ENCODE data around the gene CISD1.

Gene CISD1

DNA sequence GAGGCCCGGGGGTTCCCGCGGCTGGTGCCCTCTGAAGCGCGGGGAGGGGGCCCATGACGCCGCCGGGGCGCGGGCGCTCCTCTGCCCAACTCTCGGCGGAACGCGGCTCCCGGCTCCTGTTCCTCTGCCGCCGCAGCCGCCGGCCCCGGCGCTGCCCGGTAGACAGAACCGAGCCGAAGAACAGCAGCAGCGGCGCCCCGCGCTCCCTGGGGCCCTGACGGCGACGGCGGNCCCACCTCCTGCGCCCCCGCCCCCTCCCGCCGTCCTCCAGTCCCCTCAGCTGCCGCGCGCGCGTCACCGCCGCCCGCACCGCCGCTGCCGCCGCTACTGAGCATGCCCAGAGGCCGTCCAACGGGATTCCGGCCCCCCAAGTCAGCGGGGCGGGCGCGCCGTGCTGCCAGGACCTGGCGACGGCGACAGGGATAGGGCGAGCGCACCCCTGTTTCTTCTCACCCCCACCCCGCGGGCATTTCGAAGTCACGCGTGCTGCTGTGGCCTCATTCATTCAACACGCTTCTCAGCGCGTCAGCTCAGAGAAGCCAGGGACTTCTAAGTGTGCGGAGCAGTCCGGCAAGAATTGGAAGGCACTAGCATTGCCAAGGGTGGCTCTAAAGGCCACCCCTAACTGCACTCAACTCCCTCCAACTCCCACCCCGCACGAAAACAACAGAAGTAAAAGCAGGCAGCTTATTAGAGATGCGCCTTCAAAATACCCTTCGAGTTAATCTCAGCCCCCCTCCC, 1.1 kb upstream of the CISD1 start, which contains the start of gene IPMK:
IPMK (minus strand) TSS at position 182 of the 741 bp plus-strand sequence. CDS start 283 bp downstream, outside the sequence.
- Histone ChIP-seq H3K4me1 (peaks cover 18 to 40% (median 32%) of the 10 kb centered on the region in 10 experiments), H3K27ac (peak within 1 kb of the TSS; percentile 92 to 100 (median 96))

DNA sequence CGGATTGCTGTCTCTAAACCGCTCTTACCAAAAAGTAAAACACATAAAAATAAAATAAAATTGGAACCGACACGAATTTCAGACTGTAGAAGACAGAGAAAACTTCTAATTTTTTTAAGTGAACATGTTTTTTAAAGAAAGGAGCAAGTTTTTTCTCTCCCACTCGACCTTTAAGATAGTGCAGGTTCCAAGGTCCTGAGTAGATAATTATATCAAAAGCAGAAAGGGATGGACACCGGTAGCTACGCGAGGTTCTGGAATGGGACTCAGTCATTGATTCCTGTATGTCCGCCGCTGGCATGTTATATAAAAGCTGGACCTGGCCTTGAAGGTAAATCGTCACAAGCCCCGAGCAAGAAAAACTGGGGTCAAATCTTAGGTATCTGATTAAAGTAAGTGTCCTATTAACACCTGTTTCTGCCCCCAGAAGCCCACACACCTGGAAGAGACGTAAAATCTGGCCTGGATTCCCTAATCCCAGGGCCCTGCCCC, 462 bp upstream of the CISD1 start:
- Histone ChIP-seq H3K9me3 (replicated peaks in 1 of 11) (peaks cover 0 to 4% (median 0%) of the 10 kb centered on the region in 11 experiments; a peak in 1 of 22 replicates), H3K27me3 (no peaks in the 10 kb centered on the region), H3K27ac (peak overlapping the region; percentile 92 to 100 (median 96); a peak in 21 of 22 replicates), H3K4me1 (peaks cover 12 to 35% (median 26%) of the 10 kb centered on the region in 10 experiments), H3K9ac (peak overlapping the region; percentile 92 to 99 (median 97)), H4K20me1 (peaks cover 0 to 12% (median 0%) of the 10 kb centered on the region in 11 experiments; a peak in 8 of 22 replicates), H3K36me3 (peaks cover 0 to 26% (median 7%) of the 10 kb centered on the region in 11 experiments; a peak in 7 of 22 replicates), H3K4me2 (peak overlapping the region; percentile 87 to 96 (median 93)), H3K4me3 (peak overlapping the region; percentile 72 to 97 (median 90))
- TF ChIP-seq Cebpa-rat (IDR thresholded peaks at IDR 0.05) = no peak

More for the DNA sequence above, 1.1 kb upstream of the CISD1 start, which contains the start of gene IPMK:
- peak within 1 kb of the TSS; percentile 92 to 99 (median 97) for H3K9ac ChIP-seq
- H3K4me3 ChIP-seq = peak within 1 kb of the TSS; percentile 72 to 97 (median 90)
- no peak for TF ChIP-seq Cebpa-rat (IDR thresholded peaks at IDR 0.05)
- peaks cover 0 to 28% (median 7%) of the 10 kb centered on the region in 11 experiments; a peak in 7 of 22 replicates for H3K36me3 ChIP-seq
- H3K9me3 ChIP-seq (replicated peaks in 1 of 11) = peaks cover 0 to 4% (median 0%) of the 10 kb centered on the region in 11 experiments; a peak in 1 of 22 replicates
- no peaks in the 10 kb centered on the region for H3K27me3 ChIP-seq
- H4K20me1 ChIP-seq = peaks cover 0 to 13% (median 0%) of the 10 kb centered on the region in 11 experiments; a peak in 8 of 22 replicates
- peak within 1 kb of the TSS; percentile 87 to 96 (median 93) for H3K4me2 ChIP-seq

DNA sequence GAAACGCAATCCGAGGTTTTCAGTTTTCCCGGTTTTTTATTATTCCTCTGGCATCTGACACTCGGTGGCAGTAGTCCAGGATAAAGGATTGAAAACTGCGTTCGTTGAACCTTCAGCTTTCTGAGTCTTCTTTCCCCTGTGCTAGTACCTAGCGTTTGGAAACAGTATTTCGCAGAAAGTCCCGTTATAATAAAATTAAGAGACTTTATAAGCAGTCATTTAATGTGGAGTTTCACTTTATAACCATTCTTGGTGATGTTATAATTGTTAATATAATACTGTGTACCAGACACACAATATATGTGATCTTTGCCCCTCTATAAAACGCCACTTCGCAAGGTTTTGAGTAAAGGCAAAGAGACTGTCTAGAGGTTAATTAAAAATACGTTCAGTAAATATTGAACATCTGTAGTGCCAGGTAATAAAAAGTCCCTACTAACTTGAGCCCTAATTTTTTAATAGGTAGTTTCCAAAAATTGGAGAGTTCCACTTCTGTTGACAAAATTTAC, 874 bp downstream of the CISD1 start:
- H3K9me3 ChIP-seq (replicated peaks in 1 of 11) = peaks cover 0 to 4% (median 0%) of the 10 kb centered on the region in 11 experiments; a peak in 1 of 22 replicates
- H3K4me1 ChIP-seq = peaks cover 7 to 26% (median 20%) of the 10 kb centered on the region in 10 experiments
- H3K4me3 ChIP-seq = peak overlapping the region; percentile 72 to 97 (median 90)
- peak overlapping the region; percentile 85 to 99 (median 96) for H3K9ac ChIP-seq
- peaks cover 0 to 25% (median 5%) of the 10 kb centered on the region in 11 experiments; a peak in 7 of 22 replicates for H3K36me3 ChIP-seq
- peak overlapping the region; percentile 79 to 96 (median 93) for H3K4me2 ChIP-seq
- H4K20me1 ChIP-seq = peaks cover 0 to 17% (median 5%) of the 10 kb centered on the region in 11 experiments; a peak in 8 of 22 replicates
- TF ChIP-seq Cebpa-rat (IDR thresholded peaks at IDR 0.05) = no peak
- H3K27ac ChIP-seq = peak overlapping the region; percentile 64 to 99 (median 95); a peak in 21 of 22 replicates
- H3K27me3 ChIP-seq = no peaks in the 10 kb centered on the region

DNA sequence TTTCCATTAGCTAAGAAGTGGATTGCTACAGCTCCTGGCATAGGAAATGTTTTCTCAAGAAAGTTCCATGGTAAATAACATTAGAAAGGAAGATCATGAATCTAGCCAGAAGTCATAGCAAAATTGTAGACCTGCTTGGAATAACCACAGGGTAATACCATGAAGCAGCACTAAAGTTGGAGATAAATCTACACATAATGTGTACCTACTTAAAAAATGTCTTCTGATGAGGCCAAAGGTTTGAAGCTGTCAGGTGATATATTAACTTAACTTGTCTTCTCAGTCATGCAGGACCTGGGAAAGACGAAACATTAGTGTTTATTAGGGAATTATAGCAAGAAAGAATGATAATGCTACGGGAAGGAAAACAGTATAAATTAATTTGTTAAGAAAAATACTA, 6.3 kb downstream of the CISD1 start:
- no peak overlapping the region for H3K4me2 ChIP-seq
- peaks cover 0 to 21% (median 2%) of the 10 kb centered on the region in 11 experiments; a peak in 6 of 22 replicates for H4K20me1 ChIP-seq
- H3K27ac ChIP-seq = no peak overlapping the region
- H3K36me3 ChIP-seq = peaks cover 19 to 61% (median 38%) of the 10 kb centered on the region in 11 experiments
- no peak for TF ChIP-seq Cebpa-rat (IDR thresholded peaks at IDR 0.05)
- no peak overlapping the region for H3K9ac ChIP-seq
- peaks cover 12 to 32% (median 16%) of the 10 kb centered on the region in 10 experiments for H3K4me1 ChIP-seq
- H3K27me3 ChIP-seq = no peaks in the 10 kb centered on the region
- H3K4me3 ChIP-seq = no peak overlapping the region
- peaks cover 0 to 5% (median 0%) of the 10 kb centered on the region in 11 experiments; a peak in 1 of 22 replicates for H3K9me3 ChIP-seq (replicated peaks in 1 of 11)

DNA sequence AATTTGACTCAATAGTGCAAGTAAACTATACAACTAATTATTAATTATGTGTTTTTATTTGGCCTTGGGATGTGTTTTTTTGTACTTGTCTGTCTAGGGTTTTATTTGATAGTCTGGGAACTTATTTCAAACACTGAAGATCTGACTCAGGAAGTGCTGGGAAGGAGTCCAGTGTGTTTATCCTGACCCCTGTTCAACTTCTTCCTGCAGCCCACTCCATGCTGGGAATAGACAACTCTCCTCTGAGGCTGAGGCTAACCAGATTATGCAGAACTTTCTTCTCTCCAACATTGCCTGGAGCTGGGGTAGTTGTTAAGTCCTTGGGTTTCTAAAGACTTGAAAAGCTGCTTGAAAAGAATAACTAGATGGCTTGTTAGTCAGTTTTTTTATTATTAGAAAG, 6.9 kb downstream of the CISD1 start:
- Histone ChIP-seq H3K9ac (no peak overlapping the region), H3K27me3 (no peaks in the 10 kb centered on the region), H3K9me3 (replicated peaks in 1 of 11) (peaks cover 0 to 5% (median 0%) of the 10 kb centered on the region in 11 experiments; a peak in 1 of 22 replicates), H3K4me2 (peak overlapping the region in 1 of 11 experiments; percentile 47; a peak in 1 of 22 replicates), H4K20me1 (peaks cover 0 to 21% (median 2%) of the 10 kb centered on the region in 11 experiments; a peak in 6 of 22 replicates), H3K4me1 (peaks cover 10 to 32% (median 16%) of the 10 kb centered on the region in 10 experiments), H3K36me3 (peaks cover 19 to 66% (median 39%) of the 10 kb centered on the region in 11 experiments), H3K4me3 (no peak overlapping the region), H3K27ac (no peak overlapping the region; a peak in 1 of 22 replicates)
- no peak for TF ChIP-seq Cebpa-rat (IDR thresholded peaks at IDR 0.05)

DNA sequence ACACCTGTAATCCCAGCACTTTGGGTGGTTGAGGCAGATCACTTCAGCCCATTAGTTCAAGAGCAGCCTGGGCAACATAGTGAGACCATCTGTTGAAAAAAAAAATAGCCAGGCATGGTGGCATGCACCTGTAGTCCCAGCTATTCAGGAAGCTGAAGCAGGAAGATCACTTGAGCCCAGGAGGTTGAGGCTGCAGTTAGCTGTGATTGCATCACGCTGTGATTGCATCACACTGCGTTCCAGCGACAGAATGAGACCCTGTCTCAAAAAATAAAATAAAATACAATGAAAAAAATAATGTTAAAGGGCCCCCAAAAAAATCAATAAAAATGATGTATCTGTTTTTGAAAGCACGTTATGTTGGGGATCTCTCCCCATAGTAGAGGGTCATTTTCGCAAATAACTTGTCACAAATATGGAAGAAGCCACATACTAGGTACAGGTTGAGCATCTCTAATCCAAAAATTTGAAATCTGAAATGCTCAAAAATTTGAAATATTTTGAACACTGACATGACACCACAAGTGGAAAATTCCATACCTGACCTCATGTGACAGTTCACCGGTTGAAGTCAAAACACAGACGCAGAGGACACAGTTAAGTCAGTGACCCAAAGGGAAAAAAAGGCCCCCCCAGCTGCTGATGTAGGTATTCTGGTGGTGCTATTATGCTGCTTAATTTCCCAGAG, 9.5 kb downstream of the CISD1 start:
- Histone ChIP-seq H3K4me1 (peaks cover 22 to 52% (median 40%) of the 10 kb centered on the region in 10 experiments), H3K27me3 (no peaks in the 10 kb centered on the region), H3K27ac (no peak overlapping the region), H4K20me1 (peaks cover 0 to 21% (median 2%) of the 10 kb centered on the region in 11 experiments; a peak in 6 of 22 replicates), H3K4me3 (no peak overlapping the region), H3K9ac (no peak overlapping the region), H3K36me3 (peaks cover 19 to 52% (median 43%) of the 10 kb centered on the region in 11 experiments), H3K4me2 (peak overlapping the region in 5 of 11 experiments; percentile 14 to 40 (median 21); a peak in 5 of 22 replicates), H3K9me3 (replicated peaks in 1 of 11) (peaks cover 0 to 5% (median 0%) of the 10 kb centered on the region in 11 experiments; a peak in 1 of 22 replicates)
- peak in 2 of 11 experiments; percentile 45 to 75; a peak in 3 of 22 replicates for TF ChIP-seq Cebpa-rat (IDR thresholded peaks at IDR 0.05)

DNA sequence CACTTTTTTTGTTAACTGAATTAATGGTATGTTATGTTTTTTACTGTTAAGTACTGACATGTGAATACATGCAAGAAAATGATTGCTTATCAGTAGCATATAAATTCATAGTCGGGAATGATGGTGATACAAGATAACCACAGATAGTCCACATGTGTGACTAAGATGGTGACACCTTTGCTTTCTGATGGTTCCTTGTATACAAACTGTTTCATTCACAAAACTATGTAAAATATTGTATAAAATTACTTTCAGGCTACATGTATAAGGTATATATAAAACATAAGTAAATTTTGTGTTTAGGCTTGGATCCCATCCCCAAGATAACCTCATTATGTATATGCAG, 10.0 kb downstream of the CISD1 start:
- Histone ChIP-seq H4K20me1 (peaks cover 0 to 21% (median 2%) of the 10 kb centered on the region in 11 experiments; a peak in 6 of 22 replicates), H3K4me3 (no peak overlapping the region), H3K27ac (no peak overlapping the region), H3K9me3 (replicated peaks in 1 of 11) (peaks cover 0 to 5% (median 0%) of the 10 kb centered on the region in 11 experiments; a peak in 1 of 22 replicates), H3K9ac (no peak overlapping the region), H3K4me2 (no peak overlapping the region), H3K4me1 (peaks cover 22 to 54% (median 41%) of the 10 kb centered on the region in 10 experiments), H3K36me3 (peaks cover 19 to 57% (median 45%) of the 10 kb centered on the region in 11 experiments), H3K27me3 (no peaks in the 10 kb centered on the region)
- TF ChIP-seq Cebpa-rat (IDR thresholded peaks at IDR 0.05) = no peak

DNA sequence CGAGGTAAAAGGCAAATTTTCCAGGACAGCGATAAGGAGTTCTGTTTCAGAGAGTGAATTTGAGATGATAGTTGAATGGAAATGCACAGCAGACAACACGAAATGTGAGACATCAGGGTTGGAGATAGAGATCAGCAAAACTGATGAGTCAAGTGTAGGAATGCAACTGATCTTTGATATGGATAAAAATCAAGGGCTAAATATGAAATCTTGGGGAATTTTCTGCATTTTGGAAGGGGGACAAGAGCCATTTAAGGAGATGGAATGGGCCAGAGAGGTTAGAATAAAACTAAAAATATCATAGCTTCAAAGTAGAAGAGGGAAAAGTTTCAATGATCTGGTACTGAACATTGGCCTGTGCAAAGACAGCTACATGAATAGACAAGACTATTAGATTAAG, 11.5 kb downstream of the CISD1 start:
- no peak overlapping the region for H3K9ac ChIP-seq
- H3K27me3 ChIP-seq = no peaks in the 10 kb centered on the region
- peaks cover 22 to 51% (median 37%) of the 10 kb centered on the region in 10 experiments for H3K4me1 ChIP-seq
- TF ChIP-seq Cebpa-rat (IDR thresholded peaks at IDR 0.05) = no peak
- H3K27ac ChIP-seq = peak overlapping the region in 5 of 11 experiments; percentile 32 to 80 (median 79); a peak in 3 of 22 replicates
- peaks cover 0 to 5% (median 0%) of the 10 kb centered on the region in 11 experiments; a peak in 1 of 22 replicates for H3K9me3 ChIP-seq (replicated peaks in 1 of 11)
- H4K20me1 ChIP-seq = peaks cover 0 to 6% (median 0%) of the 10 kb centered on the region in 11 experiments; a peak in 4 of 22 replicates
- peaks cover 19 to 62% (median 48%) of the 10 kb centered on the region in 11 experiments for H3K36me3 ChIP-seq
- H3K4me3 ChIP-seq = no peak overlapping the region
- peak overlapping the region in 8 of 11 experiments; percentile 24 to 77 (median 66); a peak in 7 of 22 replicates for H3K4me2 ChIP-seq

All from BLaER1 treated with 17β-estradiol and CSF1 and Interleukin-3, amounts not matched to agents 10 nM and 100 nM (cell line).